GM12891 (cell line): Measurements from ENCODE around the gene EIF4G3. TPM values are rescaled to one million over a fixed set of nuclear protein-coding genes. Genes with fewer than 3 reads are reported as not detected.
A peak's percentile ranks its signal among the peaks of the same experiment; 100 is the strongest.
"Not testable (repeated sequence)": the region's sequence is repeated elsewhere in the genome, so short reads cannot be mapped to it uniquely, and the experiment has no call there.

Experiments
- DNase-seq: peaks from one replicate; pipeline ENCODE4 v3.0.0; 2011; ENCODE audit warnings: low spot score; ENCODE audit not compliant: insufficient read length
- FAIRE-seq: peaks from 2 replicates; lab custom pipeline; 2011; peaks lifted over from hg19 to GRCh38; lab: Jason Lieb, UNC
- PAX5 ChIP-seq: IDR thresholded peaks from 2 replicates; pipeline ENCODE4 v1.6.1; 2011; ENCODE audit warnings: low read length, moderate library complexity, mild to moderate bottlenecking; ENCODE audit not compliant: insufficient read depth, severe bottlenecking
- POLR2A ChIP-seq: IDR thresholded peaks from 2 replicates; pipeline ENCODE4 v1.6.1; 2011; ENCODE audit warnings: low read depth, low read length, control low read depth
- POLR2AphosphoS5 ChIP-seq: IDR thresholded peaks from 2 replicates; pipeline ENCODE4 v1.6.1; 2011; ENCODE audit warnings: low read depth, low read length, control low read depth
- POU2F2 ChIP-seq: IDR thresholded peaks from 2 replicates; pipeline ENCODE4 v1.6.1; 2011; ENCODE audit warnings: low read depth, mild to moderate bottlenecking, control low read depth, low read length, moderate library complexity
- SPI1 ChIP-seq: IDR thresholded peaks from 2 replicates; pipeline ENCODE4 v1.6.1; 2011; ENCODE audit warnings: low read depth, low read length, control low read depth
- TAF1 ChIP-seq: IDR thresholded peaks from 2 replicates; pipeline ENCODE4 v1.6.1; 2011; ENCODE audit warnings: low read depth, low read length, control low read depth
- polyA plus RNA-seq: library from polyadenylated mRNA; unstranded; fragments of >200 nt; gene quantifications from one replicate; pipeline ENCODE4 v1.2.1, GENCODE V29; 2012; ENCODE audit warnings: low read depth, missing spikeins, inconsistent platforms; ENCODE audit not compliant: missing spikeins

EIF4G3 gene
- 23.3 TPM for polyA plus RNA-seq

- TF ChIP-seq SPI1, result no peak
- no peak for TF ChIP-seq PAX5
- peak; percentile 89 for TF ChIP-seq TAF1
- TF ChIP-seq POLR2A, result peak; percentile 86
- peak; percentile 91 for TF ChIP-seq POLR2AphosphoS5
- no peak for TF ChIP-seq POU2F2
- peak; percentile 87 for DNase-seq
- FAIRE-seq, result peak; percentile 93
These were observed at the start of gene EIF4G3 for GRCh38 chr1:21176586-21177555. EIF4G3 (minus strand) TSS chr1:21176897; CDS start chr1:21002742, 174,155 bp downstream.

- FAIRE-seq, result no peak
- TF ChIP-seq POLR2AphosphoS5 (no peak), PAX5 (no peak), TAF1 (no peak), SPI1 (no peak), POU2F2 (no peak), POLR2A (no peak)
- no peak for DNase-seq
These were observed 48.4 kb upstream of the EIF4G3 start for GRCh38 chr1:21225065-21225464.

- no peak for DNase-seq
- no peak for TF ChIP-seq POLR2A
- TF ChIP-seq PAX5, result no peak
- no peak for TF ChIP-seq TAF1
- TF ChIP-seq POU2F2, result no peak
- TF ChIP-seq SPI1, result no peak
- TF ChIP-seq POLR2AphosphoS5, result no peak
- FAIRE-seq, result no peak
These were observed 44.1 kb upstream of the EIF4G3 start for GRCh38 chr1:21220815-21221214.

- no peak for TF ChIP-seq POU2F2
- no peak for TF ChIP-seq SPI1
- TF ChIP-seq POLR2A, result no peak
- no peak for TF ChIP-seq TAF1
- TF ChIP-seq POLR2AphosphoS5, result no peak
- TF ChIP-seq PAX5, result no peak
- DNase-seq, result no peak
- no peak for FAIRE-seq
These were observed 43.0 kb upstream of the EIF4G3 start for GRCh38 chr1:21219674-21220073.

GRCh38 chr1:21217812-21218596 lies 41.3 kb upstream of the EIF4G3 start:
- TF ChIP-seq TAF1, result no peak
- TF ChIP-seq POLR2AphosphoS5, result no peak
- TF ChIP-seq SPI1, result no peak
- no peak for TF ChIP-seq POU2F2
- no peak for TF ChIP-seq PAX5
- TF ChIP-seq POLR2A, result no peak
- FAIRE-seq, result no peak

GRCh38 chr1:21216835-21217811 lies 40.4 kb upstream of the EIF4G3 start:
- DNase-seq (peak; percentile 55), FAIRE-seq (peak; percentile 90)
- no peak for TF ChIP-seq POU2F2
- no peak for TF ChIP-seq POLR2A
- TF ChIP-seq PAX5, result no peak
- no peak for TF ChIP-seq SPI1
- no peak for TF ChIP-seq TAF1
- TF ChIP-seq POLR2AphosphoS5, result no peak

More at GRCh38 chr1:21217812-21218596, 41.3 kb upstream of the EIF4G3 start:
- DNase-seq, result peak; percentile 45

GRCh38 chr1:21212126-21212525 lies 35.4 kb upstream of the EIF4G3 start:
- FAIRE-seq, result no peak

GRCh38 chr1:21208137-21208700 lies 31.5 kb upstream of the EIF4G3 start:
- peak; percentile 79 for FAIRE-seq
- not testable (repeated sequence) for DNase-seq

More at GRCh38 chr1:21212126-21212525, 35.4 kb upstream of the EIF4G3 start:
- TF ChIP-seq POU2F2, result no peak
- TF ChIP-seq TAF1, result no peak
- TF ChIP-seq POLR2A, result no peak
- no peak for TF ChIP-seq PAX5
- TF ChIP-seq POLR2AphosphoS5, result no peak
- no peak for TF ChIP-seq SPI1
- DNase-seq, result no peak

GRCh38 chr1:21206117-21206516 lies 29.4 kb upstream of the EIF4G3 start:
- DNase-seq (no peak), FAIRE-seq (no peak)
- TF ChIP-seq POLR2A (no peak), POU2F2 (no peak), TAF1 (no peak), POLR2AphosphoS5 (no peak), PAX5 (no peak), SPI1 (no peak)
